ENCODE data around the gene SMARCA4. TPM values are rescaled to one million over a fixed set of nuclear protein-coding genes. Genes with fewer than 3 reads are reported as not detected.

The SMARCA4 gene
- total and polyA plus RNA-seq, 11 donors: 34.1 to 70.9 (median 48.6) TPM

DNA sequence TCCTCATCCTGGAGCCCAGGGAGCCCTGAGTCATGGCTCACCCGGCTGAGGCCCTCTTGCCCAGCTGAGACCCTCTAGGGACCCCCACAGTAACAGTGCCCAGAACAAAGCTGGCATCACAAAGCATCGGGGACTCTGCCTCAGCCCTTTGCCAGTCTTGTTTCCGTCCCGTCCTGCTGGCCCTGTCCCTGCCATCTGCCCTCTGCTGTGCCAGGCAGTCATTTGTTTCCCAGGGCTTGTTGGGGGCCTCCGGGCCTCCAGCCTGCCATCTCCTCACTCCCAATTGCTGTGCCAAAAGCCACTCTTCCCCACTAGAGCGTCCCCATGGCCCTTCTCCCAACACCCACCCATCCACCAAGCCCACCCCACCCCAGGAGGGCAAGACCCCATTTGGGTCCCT is 64.2 kb downstream of the SMARCA4 start:
- 90 to 92% (median 90%) methylated on average over 6 of the region's 6 CpGs for WGBS, 4 donors
- Histone ChIP-seq H3K4me1 (peaks cover 0 to 2% (median 0%) of the 10 kb centered on the region in 12 donors), H3K27ac (no peak overlapping the region), H3K27me3 (no peaks in the 10 kb centered on the region), H3K4me3 (no peak overlapping the region), H3K36me3 (peaks cover 0 to 100% (median 96%) of the 10 kb centered on the region in 9 donors), H3K9me3 (no peaks in the 10 kb centered on the region)
- TF ChIP-seq POLR2A (IDR thresholded peaks at IDR 0.05): no peak
- ATAC-seq: no peak
- DNase-seq: no peak
- intact Hi-C loops (cut with DNase I): no loop called here

DNA sequence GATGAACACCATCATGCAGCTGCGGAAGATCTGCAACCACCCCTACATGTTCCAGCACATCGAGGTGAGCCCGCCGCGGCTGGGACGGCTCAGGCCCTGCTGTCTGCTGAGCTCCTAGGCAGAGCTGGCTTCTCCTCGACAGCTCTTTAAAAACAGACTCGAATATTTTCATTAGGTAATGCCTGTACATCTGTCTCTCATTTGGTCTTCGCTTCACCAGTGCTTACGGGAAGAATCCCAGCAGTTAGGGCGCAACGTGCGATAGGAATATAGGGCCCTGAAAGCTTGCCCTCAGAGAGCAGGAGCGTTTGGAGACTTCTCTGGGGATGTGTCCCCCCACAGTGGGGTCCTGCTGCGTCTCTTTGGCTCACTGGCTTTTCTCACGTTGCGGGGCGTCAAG is 64.6 kb downstream of the SMARCA4 start:
- H3K4me1 ChIP-seq: no peaks in the 10 kb centered on the region
- H3K27me3 ChIP-seq: no peaks in the 10 kb centered on the region
- H3K36me3 ChIP-seq: peaks cover 0 to 100% (median 96%) of the 10 kb centered on the region in 9 donors
- ATAC-seq: no peak
- WGBS, 4 donors: 90 to 93% (median 92%) methylated on average over 14 to 18 of the region's 18 CpGs
- H3K27ac ChIP-seq: no peak overlapping the region
- H3K9me3 ChIP-seq: no peaks in the 10 kb centered on the region
- no peak for DNase-seq
- TF ChIP-seq, protein P1, sequence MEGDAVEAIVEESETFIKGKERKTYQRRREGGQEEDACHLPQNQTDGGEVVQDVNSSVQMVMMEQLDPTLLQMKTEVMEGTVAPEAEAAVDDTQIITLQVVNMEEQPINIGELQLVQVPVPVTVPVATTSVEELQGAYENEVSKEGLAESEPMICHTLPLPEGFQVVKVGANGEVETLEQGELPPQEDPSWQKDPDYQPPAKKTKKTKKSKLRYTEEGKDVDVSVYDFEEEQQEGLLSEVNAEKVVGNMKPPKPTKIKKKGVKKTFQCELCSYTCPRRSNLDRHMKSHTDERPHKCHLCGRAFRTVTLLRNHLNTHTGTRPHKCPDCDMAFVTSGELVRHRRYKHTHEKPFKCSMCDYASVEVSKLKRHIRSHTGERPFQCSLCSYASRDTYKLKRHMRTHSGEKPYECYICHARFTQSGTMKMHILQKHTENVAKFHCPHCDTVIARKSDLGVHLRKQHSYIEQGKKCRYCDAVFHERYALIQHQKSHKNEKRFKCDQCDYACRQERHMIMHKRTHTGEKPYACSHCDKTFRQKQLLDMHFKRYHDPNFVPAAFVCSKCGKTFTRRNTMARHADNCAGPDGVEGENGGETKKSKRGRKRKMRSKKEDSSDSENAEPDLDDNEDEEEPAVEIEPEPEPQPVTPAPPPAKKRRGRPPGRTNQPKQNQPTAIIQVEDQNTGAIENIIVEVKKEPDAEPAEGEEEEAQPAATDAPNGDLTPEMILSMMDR (IDR thresholded peaks at IDR 0.05): no peak
- TF ChIP-seq POLR2A (IDR thresholded peaks at IDR 0.05): no peak
- intact Hi-C loops (cut with DNase I): no loop called here
- H3K4me3 ChIP-seq: no peak overlapping the region

DNA sequence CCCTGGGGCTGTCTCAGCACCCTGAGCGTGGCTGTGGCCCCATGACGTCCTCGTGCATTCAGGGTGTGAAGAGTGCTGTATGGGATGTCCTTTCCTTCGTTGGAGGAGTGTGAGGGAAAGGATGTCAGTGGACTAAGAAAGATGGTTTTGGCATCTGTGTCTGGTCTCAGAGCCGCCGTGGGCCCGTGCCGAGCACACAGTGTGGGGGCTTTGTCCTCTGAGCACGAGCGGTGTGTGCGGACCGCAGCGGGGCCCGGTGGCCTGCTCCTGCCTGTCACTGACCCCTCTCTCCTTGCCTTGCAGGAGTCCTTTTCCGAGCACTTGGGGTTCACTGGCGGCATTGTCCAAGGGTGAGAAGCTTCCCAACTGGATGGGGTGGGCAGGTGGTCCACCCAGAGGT is 65.2 kb downstream of the SMARCA4 start:
- no peak overlapping the region for H3K4me3 ChIP-seq
- TF ChIP-seq, protein P1 (IDR thresholded peaks at IDR 0.05): no peak
- no peak for TF ChIP-seq POLR2A (IDR thresholded peaks at IDR 0.05)
- ATAC-seq (no peak), DNase-seq (no peak)
- intact Hi-C loops (cut with DNase I): no loop called here
- H3K9me3 ChIP-seq: no peaks in the 10 kb centered on the region
- peaks cover 0 to 100% (median 96%) of the 10 kb centered on the region in 9 donors for H3K36me3 ChIP-seq
- H3K27ac ChIP-seq: no peak overlapping the region
- H3K4me1 ChIP-seq: no peaks in the 10 kb centered on the region
- WGBS, 4 donors: 92 to 97% (median 93%) methylated on average over 16 of the region's 16 CpGs
- H3K27me3 ChIP-seq: no peaks in the 10 kb centered on the region

DNA sequence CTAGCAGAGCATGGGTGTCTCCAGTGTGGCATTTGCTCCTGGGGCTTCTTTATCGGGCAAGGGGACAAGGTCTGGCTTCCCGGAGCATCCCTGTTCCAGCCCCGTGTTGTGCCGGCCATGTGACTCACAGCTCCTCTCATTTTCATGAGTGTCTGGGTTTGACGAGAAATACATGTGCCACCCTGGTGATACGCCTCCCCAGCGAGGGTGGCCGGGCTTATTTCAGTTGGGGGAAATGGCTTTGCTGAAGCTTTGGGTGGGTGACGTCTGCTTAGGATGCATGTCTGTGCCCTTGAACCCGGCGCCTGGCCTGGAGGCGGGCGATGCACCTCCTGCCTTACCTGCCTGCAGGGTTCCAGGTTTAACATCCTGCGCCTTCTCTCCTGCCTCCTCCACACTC is 66.6 kb downstream of the SMARCA4 start:
- no peak for ATAC-seq
- Histone ChIP-seq H3K4me3 (no peak overlapping the region), H3K36me3 (peaks cover 0 to 100% (median 94%) of the 10 kb centered on the region in 9 donors), H3K27ac (no peak overlapping the region), H3K4me1 (no peaks in the 10 kb centered on the region), H3K9me3 (no peaks in the 10 kb centered on the region), H3K27me3 (no peaks in the 10 kb centered on the region)
- 90 to 94% (median 92%) methylated on average over 2 to 14 of the region's 14 CpGs for WGBS, 4 donors
- intact Hi-C loops (cut with DNase I): no loop called here
- no peak for DNase-seq
- no peak for TF ChIP-seq POLR2A (IDR thresholded peaks at IDR 0.05)
- TF ChIP-seq, protein P1 (IDR thresholded peaks at IDR 0.05): no peak

DNA sequence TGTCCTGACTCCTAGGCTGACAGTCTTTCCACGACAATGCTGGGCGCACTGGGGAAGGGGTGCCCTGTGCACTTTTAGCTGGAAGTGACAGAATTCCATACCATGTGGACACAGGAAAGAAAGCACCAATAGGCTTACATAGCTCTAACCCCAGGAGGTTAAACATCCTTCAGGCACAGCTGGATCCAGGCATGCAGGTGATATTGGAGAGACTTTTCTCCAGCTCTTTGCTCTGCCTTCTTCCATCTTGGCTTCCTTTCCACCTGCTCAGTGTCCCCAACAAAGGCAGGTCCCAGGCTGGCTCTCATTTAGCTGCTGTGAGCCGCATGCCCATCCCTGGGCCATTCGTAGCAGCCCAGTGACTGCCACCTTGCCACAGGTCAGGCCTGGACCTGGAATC is 67.3 kb downstream of the SMARCA4 start:
- TF ChIP-seq, protein P1 (IDR thresholded peaks at IDR 0.05): no peak
- no peak for TF ChIP-seq POLR2A (IDR thresholded peaks at IDR 0.05)
- Histone ChIP-seq H3K4me1 (no peaks in the 10 kb centered on the region), H3K9me3 (no peaks in the 10 kb centered on the region), H3K27me3 (no peaks in the 10 kb centered on the region), H3K27ac (no peak overlapping the region), H3K36me3 (peaks cover 0 to 100% (median 92%) of the 10 kb centered on the region in 9 donors), H3K4me3 (no peak overlapping the region)
- no peak for DNase-seq
- WGBS, 4 donors: 94 to 100% (median 95%) methylated on average over 2 to 4 of the region's 4 CpGs
- ATAC-seq: no peak
- intact Hi-C loops (cut with DNase I): no loop called here
